IPS-NIHi7 (cell line): ENCODE measurements around the gene MCM3AP.

ENCODE experiments used
- DNase-seq: peaks from one replicate; pipeline ENCODE4 v3.0.0; 2012; ENCODE audit warnings: mixed read lengths; ENCODE audit errors: extremely low spot score

The MCM3AP gene

GRCh38 chr21:46187261-46187660 lies 98.2 kb downstream of the MCM3AP start:
- DNase-seq, result no peak

DNA sequence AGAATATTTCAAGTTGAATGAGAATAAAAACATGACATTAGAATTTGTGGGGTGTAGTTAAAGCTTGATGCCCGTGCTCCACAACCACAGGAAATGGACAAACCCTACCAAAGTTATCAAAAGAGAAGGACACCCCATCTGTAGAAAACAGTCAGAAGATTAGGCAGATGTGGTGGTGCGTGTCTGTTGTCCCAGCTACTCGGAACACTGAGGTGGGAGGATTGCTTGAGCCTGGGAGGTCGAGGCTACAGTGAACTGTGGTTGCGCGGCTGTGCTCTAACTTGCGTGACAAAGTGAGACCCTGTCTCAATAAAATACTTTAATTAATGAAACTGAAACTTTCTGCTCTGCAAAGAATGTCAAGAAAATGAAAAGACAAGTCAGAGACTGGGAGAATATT lies 99.7 kb downstream of the MCM3AP start:
- no peak for DNase-seq
